Measurements from ENCODE around the gene POLR3A.

The POLR3A gene

GRCh38 chr10:77926566-77927401 lies 102.5 kb downstream of the POLR3A start, which contains the start of gene DLG5:
TSS of gene DLG5 (minus strand) at chr10:77926755. CDS start at chr10:77926520, 235 bp downstream.
- H3K27ac ChIP-seq = peak within 1 kb of the TSS; percentile 7 to 93 (median 81)
- peak within 1 kb of the TSS; percentile 38 to 83 (median 64) for H3K4me3 ChIP-seq

GRCh38 chr10:77925795-77926565 lies 103.3 kb downstream of the POLR3A start:
- Histone ChIP-seq H3K27ac (peak overlapping the region; percentile 7 to 93 (median 81)), H3K4me3 (peak overlapping the region; percentile 38 to 83 (median 64))

GRCh38 chr10:77925410-77925794 lies 103.9 kb downstream of the POLR3A start:
- H3K4me3 ChIP-seq = peak overlapping the region; percentile 38 to 83 (median 64)
- peak overlapping the region in 18 of 21 experiments; percentile 55 to 93 (median 83) for H3K27ac ChIP-seq

- H3K4me3 ChIP-seq = no peak overlapping the region
- peak overlapping the region in 2 of 21 experiments; percentile 11 to 31 for H3K27ac ChIP-seq
Measured at GRCh38 chr10:77922566-77923179, 106.6 kb downstream of the POLR3A start.

- no peak overlapping the region for H3K4me3 ChIP-seq
- H3K27ac ChIP-seq = peak overlapping the region in 1 of 21 experiments; percentile 11
Measured at GRCh38 chr10:77922055-77922454, 107.3 kb downstream of the POLR3A start.

GRCh38 chr10:77921395-77921794 lies 107.9 kb downstream of the POLR3A start:
- H3K27ac ChIP-seq = no peak overlapping the region
- H3K4me3 ChIP-seq = no peak overlapping the region

- Histone ChIP-seq H3K4me3 (no peak overlapping the region), H3K27ac (peak overlapping the region in 2 of 21 experiments; percentile 12 to 25)
Measured at GRCh38 chr10:77920495-77920894, 108.8 kb downstream of the POLR3A start.

GRCh38 chr10:77919713-77920108 lies 109.6 kb downstream of the POLR3A start:
- Histone ChIP-seq H3K27ac (peak overlapping the region in 2 of 21 experiments; percentile 25 to 54), H3K4me3 (no peak overlapping the region)

Data from skin epidermis (tissue), 12 donors.